Activated CD4-positive, alpha-beta T cell treated with anti-CD3 and anti-CD28 coated beads for 36 hours (primary cell): ENCODE results near the gene MGRN1. TPM values are rescaled to one million over a fixed set of nuclear protein-coding genes. Genes with fewer than 3 reads are reported as not detected.

Experiments
- ATAC-seq: fragments of 200-7000 bp; cut with Tn5 transposase; one replicate; pipeline ENCODE4 v1.10.0; 2021; ENCODE audit warnings: mild to moderate bottlenecking, moderate library complexity
- CTCF ChIA-PET: fragments of 350-600 bp; sonication (Branson Sonifier 250); formaldehyde crosslinking; loops from one replicate; lab custom pipeline; 2021; ENCODE audit warnings: antibody characterized with exemption; lab: Charles Lee
- POLR2A ChIA-PET: fragments of 350-600 bp; sonication (Branson Sonifier 250); formaldehyde crosslinking; loops from one replicate; lab custom pipeline; 2021; ENCODE audit warnings: antibody characterized with exemption, inconsistent platforms; lab: Charles Lee
- DNase-seq: peaks from one replicate; pipeline ENCODE4 v3.0.0-alpha.2; 2020
- H3K27ac Mint-ChIP-seq: one replicate; pipeline ENCODE4 v1.8.0; 2021; ENCODE audit warnings: mixed read lengths
- H3K27me3 Mint-ChIP-seq: one replicate; pipeline ENCODE4 v1.8.0; 2021; ENCODE audit warnings: mixed read lengths
- H3K36me3 Mint-ChIP-seq: one replicate; pipeline ENCODE4 v1.8.0; 2021; ENCODE audit warnings: low read depth, mixed read lengths
- H3K4me1 Mint-ChIP-seq: one replicate; pipeline ENCODE4 v1.8.0; 2021; ENCODE audit warnings: mixed read lengths
- H3K4me3 Mint-ChIP-seq: one replicate; pipeline ENCODE4 v1.8.0; 2021; ENCODE audit warnings: mild to moderate bottlenecking, moderate library complexity, mixed read lengths
- H3K9me3 Mint-ChIP-seq: one replicate; pipeline ENCODE4 v1.8.0; 2021; ENCODE audit warnings: low read depth, mixed read lengths
- intact Hi-C, 2 experiments: fragments of 100-400 bp; cut with DNase I in 1 of 2; cut with micrococcal nuclease in 1 of 2; formaldehyde crosslinking; loops; one replicate each; pipeline versions ENCODE4 v1.14.2 to v1.15.1; 2022 to 2024; cut with DNase I, micrococcal nuclease
- total RNA-seq, 2 experiments: library from RNA; stranded (reverse); gene quantifications; one replicate each; pipeline ENCODE4 v1.2.3, GENCODE V29; 2021

The MGRN1 gene
- total RNA-seq, 2 experiments from 2014 or later = 65.0 to 75.4 TPM

DNA sequence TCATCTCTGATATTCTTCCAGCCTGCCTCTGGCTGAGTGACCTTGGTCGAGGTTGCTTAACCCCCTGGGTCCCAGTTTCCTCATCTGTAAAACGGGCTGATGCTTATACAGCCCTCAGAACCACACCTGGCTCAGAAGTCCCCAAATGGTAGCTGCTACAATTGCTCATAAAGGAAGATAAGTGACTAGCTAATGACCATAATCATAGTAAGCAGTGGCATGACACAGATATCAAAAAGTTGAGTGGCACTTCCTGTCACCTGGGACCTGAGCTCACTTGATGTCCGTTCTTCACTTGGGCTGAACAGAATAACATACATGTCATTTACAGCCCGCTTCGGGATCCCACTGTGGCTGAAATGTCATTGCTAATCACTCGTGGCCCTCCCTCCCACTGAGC is 1.8 kb downstream of the MGRN1 start:
- Mint-ChIP-seq H3K27ac (peak overlapping the region; percentile 97), H3K4me3 (peak overlapping the region; percentile 99), H3K9me3 (peaks cover 2% of the 10 kb centered on the region), H3K27me3 (no peaks in the 10 kb centered on the region), H3K4me1 (peaks cover 41% of the 10 kb centered on the region), H3K36me3 (peaks cover 21% of the 10 kb centered on the region)
- DNase-seq (peak; percentile 37), ATAC-seq (peak; percentile 21)
- intact Hi-C loops = loop anchor here (5.0 to 10.0 kb wide), 4 partner anchors 36 to 408 kb away; partner anchors contain the start of genes GLYR1 (in 1 of the 2), NAGPA (in 1 of the 2) and UBN1 (in 1 of the 2)
- ChIA-PET CTCF (interaction anchor here (0.8 to 3.1 kb wide), 6 partner anchors 10 to 142 kb away, joined by 4 to 21 read pairs (median 6); no protein-coding TSS in a partner anchor), POLR2A (interaction anchor here (0.6 to 3.4 kb wide), 4 partner anchors 9 to 909 kb away, joined by 3 to 24 read pairs (median 3); partner anchors contain the start of gene TRAP1)

DNA sequence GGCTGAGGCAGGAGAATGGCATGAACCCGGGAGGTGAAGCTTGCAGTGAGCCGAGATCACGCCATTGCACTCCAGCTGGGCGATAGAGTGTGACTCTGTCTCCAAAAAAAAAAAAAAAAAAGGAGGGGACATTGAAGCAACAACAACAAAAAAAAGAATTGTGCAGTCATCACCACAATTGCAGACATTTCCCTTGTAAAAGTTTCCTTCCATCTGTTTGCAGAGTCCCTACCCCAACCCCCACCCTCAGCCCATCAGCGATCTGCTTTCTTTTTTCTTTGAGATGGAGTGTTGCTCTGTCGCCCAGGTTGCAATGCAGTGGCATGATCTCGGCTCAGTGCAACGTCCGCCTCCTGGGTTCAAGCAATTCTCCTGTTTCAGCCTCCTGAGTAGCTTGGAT is 3.7 kb downstream of the MGRN1 start:
- Mint-ChIP-seq H3K4me1 (peaks cover 41% of the 10 kb centered on the region), H3K9me3 (peaks cover 2% of the 10 kb centered on the region), H3K36me3 (peaks cover 23% of the 10 kb centered on the region), H3K4me3 (no peak overlapping the region), H3K27me3 (no peaks in the 10 kb centered on the region), H3K27ac (no peak overlapping the region)
- DNase-seq (no peak), ATAC-seq (no peak)
- intact Hi-C loops = loop anchor here (5.0 to 10.0 kb wide), 4 partner anchors 34 to 407 kb away; partner anchors contain the start of genes GLYR1 (in 1 of the 2), NAGPA (in 1 of the 2) and UBN1 (in 1 of the 2)
- CTCF ChIA-PET = interaction anchor here (0.7 kb wide), 1 partner anchor 122 kb away, joined by 3 read pairs; no protein-coding TSS in a partner anchor
- POLR2A ChIA-PET = interaction anchor here (0.6 kb wide), 1 partner anchor 21 kb away, joined by 3 read pairs; no protein-coding TSS in a partner anchor

DNA sequence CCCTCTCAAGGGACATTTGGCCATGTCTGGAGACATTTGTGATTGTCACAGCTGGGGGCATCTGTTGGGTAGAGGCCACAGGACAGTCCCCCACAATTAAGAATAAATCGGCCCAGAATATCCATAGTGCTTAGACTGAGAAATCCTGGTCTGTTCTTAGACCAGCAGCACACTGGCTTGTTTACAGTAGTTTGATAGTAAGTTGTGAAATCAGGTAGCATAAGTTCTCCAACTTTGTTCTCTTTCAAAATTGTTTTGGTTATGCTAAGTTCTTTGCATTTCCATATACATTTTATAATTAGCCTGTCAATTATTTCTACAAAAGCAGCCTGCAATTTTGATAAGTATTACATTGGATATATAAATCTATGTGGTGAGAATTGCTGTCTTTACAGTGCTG is 6.8 kb downstream of the MGRN1 start:
- ChIA-PET POLR2A (no interaction called here), CTCF (interaction anchor here (2.5 kb wide), 1 partner anchor 19 kb away, joined by 13 read pairs; no protein-coding TSS in a partner anchor)
- H3K4me3 Mint-ChIP-seq = no peak overlapping the region
- H3K36me3 Mint-ChIP-seq = peaks cover 20% of the 10 kb centered on the region
- no peak overlapping the region for H3K27ac Mint-ChIP-seq
- DNase-seq (no peak), ATAC-seq (no peak)
- H3K27me3 Mint-ChIP-seq = no peaks in the 10 kb centered on the region
- intact Hi-C loops = no loop called here
- H3K9me3 Mint-ChIP-seq = peaks cover 2% of the 10 kb centered on the region
- H3K4me1 Mint-ChIP-seq = peaks cover 20% of the 10 kb centered on the region

DNA sequence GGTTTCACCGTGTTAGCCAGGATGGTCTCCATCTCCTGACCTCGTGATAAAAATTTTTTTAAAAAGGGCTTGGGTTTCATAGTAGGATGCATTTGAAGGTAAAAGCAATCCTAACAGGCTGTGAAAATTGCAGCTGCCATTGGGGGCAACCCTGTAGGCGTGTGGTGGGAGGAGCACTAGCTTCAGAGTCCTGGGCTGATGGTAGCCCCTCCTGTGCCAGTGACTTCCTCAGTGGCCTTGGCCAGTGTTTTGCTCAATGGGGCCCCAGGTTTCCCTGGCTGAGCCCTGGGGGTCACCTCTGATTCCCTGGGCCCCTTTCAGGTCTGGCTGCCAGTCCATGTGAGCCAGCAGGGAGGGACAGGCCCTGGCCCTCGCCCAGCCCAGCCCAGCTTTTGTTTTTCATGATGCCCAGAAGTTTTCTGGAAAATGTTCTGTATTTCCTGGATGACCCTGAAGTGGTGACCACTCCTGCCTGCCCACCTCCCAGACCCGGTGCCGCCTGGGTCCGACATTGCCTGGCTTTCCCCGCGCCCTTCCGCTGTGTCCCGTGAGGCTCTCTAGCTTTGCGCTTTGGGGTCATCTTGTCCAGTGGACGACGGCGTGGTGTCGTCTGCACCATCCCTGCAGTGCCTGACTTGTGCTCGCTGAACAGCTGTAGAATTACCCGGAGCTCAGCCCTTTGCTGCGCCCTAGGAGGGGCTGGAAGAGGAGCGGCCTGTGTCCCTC is 9.4 kb downstream of the MGRN1 start:
- CTCF ChIA-PET = interaction anchor here (0.7 to 2.5 kb wide), 3 partner anchors 10 to 16 kb away, joined by 3 to 13 read pairs (median 4); partner anchors contain the start of gene MGRN1
- DNase-seq = no peak
- Mint-ChIP-seq H3K27me3 (no peaks in the 10 kb centered on the region), H3K4me1 (peaks cover 7% of the 10 kb centered on the region), H3K36me3 (peaks cover 14% of the 10 kb centered on the region), H3K4me3 (no peak overlapping the region), H3K9me3 (peaks cover 2% of the 10 kb centered on the region), H3K27ac (no peak overlapping the region)
- ATAC-seq = no peak
- intact Hi-C loops = no loop called here
- POLR2A ChIA-PET = no interaction called here

- intact Hi-C loops = no loop called here
- Mint-ChIP-seq H3K36me3 (peaks cover 11% of the 10 kb centered on the region), H3K4me3 (no peak overlapping the region), H3K9me3 (peaks cover 2% of the 10 kb centered on the region), H3K27me3 (no peaks in the 10 kb centered on the region), H3K4me1 (peaks cover 8% of the 10 kb centered on the region), H3K27ac (no peak overlapping the region)
- ATAC-seq (no peak), DNase-seq (no peak)
- ChIA-PET CTCF (interaction anchor here (1.1 to 1.6 kb wide), 3 partner anchors 10 to 14 kb away, joined by 4 to 5 read pairs (median 4); partner anchors contain the start of gene MGRN1), POLR2A (no interaction called here)
Observed at GRCh38 chr16:4634768-4635167, 10.1 kb downstream of the MGRN1 start.

- POLR2A ChIA-PET = interaction anchor here (0.6 to 0.7 kb wide), 2 partner anchors 12 to 30 kb away, joined by 3 read pairs; no protein-coding TSS in a partner anchor
- intact Hi-C loops = no loop called here
- H3K27ac Mint-ChIP-seq = no peak overlapping the region
- H3K9me3 Mint-ChIP-seq = no peaks in the 10 kb centered on the region
- peaks cover 18% of the 10 kb centered on the region for H3K4me1 Mint-ChIP-seq
- CTCF ChIA-PET = interaction anchor here (1.0 kb wide), 1 partner anchor 17 kb away, joined by 5 read pairs; no protein-coding TSS in a partner anchor
- peaks cover 7% of the 10 kb centered on the region for H3K36me3 Mint-ChIP-seq
- H3K4me3 Mint-ChIP-seq = no peak overlapping the region
- no peaks in the 10 kb centered on the region for H3K27me3 Mint-ChIP-seq
- ATAC-seq = no peak
- DNase-seq = no peak
Observed at GRCh38 chr16:4636196-4636595, 11.6 kb downstream of the MGRN1 start.

GRCh38 chr16:4637501-4638166 is 13.0 kb downstream of the MGRN1 start:
- DNase-seq (no peak), ATAC-seq (no peak)
- Mint-ChIP-seq H3K27ac (no peak overlapping the region), H3K4me3 (no peak overlapping the region), H3K36me3 (peaks cover 3% of the 10 kb centered on the region), H3K4me1 (peaks cover 19% of the 10 kb centered on the region), H3K9me3 (no peaks in the 10 kb centered on the region), H3K27me3 (no peaks in the 10 kb centered on the region)
- CTCF ChIA-PET = interaction anchor here (0.8 to 2.4 kb wide), 4 partner anchors 12 to 19 kb away, joined by 3 to 12 read pairs (median 4); no protein-coding TSS in a partner anchor
- POLR2A ChIA-PET = no interaction called here
- intact Hi-C loops = no loop called here

DNA sequence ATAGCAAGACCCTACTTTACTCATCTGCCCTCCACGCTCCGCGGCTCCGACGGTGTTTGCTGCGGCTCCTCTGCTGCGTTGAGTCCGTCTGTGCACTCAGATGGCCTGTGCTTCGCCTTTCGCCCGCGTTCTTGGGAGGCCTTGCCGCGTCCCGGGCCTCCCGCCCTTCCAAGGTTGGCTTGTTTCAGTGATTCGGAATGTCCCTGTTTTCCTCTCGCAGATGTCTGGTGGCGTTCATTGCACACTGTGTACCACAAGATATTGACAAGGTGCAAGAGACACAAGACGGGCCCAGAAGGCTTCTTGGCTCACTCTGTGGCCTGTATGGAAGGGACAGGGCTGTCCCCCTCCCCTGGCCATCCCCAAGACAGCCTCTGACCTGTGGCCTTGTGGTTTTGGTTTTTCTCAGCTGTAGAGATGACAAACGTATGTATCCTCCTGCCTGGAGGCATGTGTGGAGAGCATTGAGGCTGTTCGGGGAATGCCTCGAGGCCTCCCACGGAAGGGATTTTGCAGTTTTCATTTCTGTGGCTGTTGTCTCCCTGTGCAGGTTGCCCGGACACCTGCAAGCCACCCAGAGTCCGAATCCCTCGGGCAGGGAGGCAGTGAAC is 15.4 kb downstream of the MGRN1 start:
- CTCF ChIA-PET = no interaction called here
- ATAC-seq = no peak
- intact Hi-C loops = no loop called here
- Mint-ChIP-seq H3K9me3 (no peaks in the 10 kb centered on the region), H3K36me3 (peaks cover 3% of the 10 kb centered on the region), H3K4me1 (peaks cover 19% of the 10 kb centered on the region), H3K27me3 (no peaks in the 10 kb centered on the region), H3K27ac (no peak overlapping the region), H3K4me3 (no peak overlapping the region)
- DNase-seq = no peak
- POLR2A ChIA-PET = no interaction called here

GRCh38 chr16:4640572-4641305 is 16.1 kb downstream of the MGRN1 start:
- ChIA-PET CTCF (interaction anchor here (1.0 to 1.1 kb wide), 2 partner anchors 15 to 66 kb away, joined by 3 read pairs; no protein-coding TSS in a partner anchor), POLR2A (no interaction called here)
- Mint-ChIP-seq H3K9me3 (no peaks in the 10 kb centered on the region), H3K4me1 (peaks cover 22% of the 10 kb centered on the region), H3K36me3 (peaks cover 3% of the 10 kb centered on the region), H3K27me3 (no peaks in the 10 kb centered on the region), H3K4me3 (no peak overlapping the region), H3K27ac (no peak overlapping the region)
- DNase-seq = no peak
- intact Hi-C loops = no loop called here
- ATAC-seq = peak; percentile 26

GRCh38 chr16:4641306-4641687 is 16.7 kb downstream of the MGRN1 start:
- no peaks in the 10 kb centered on the region for H3K27me3 Mint-ChIP-seq
- no peak for ATAC-seq
- peaks cover 22% of the 10 kb centered on the region for H3K4me1 Mint-ChIP-seq
- H3K27ac Mint-ChIP-seq = no peak overlapping the region
- ChIA-PET CTCF (interaction anchor here (1.0 to 1.1 kb wide), 2 partner anchors 16 to 66 kb away, joined by 3 read pairs; no protein-coding TSS in a partner anchor), POLR2A (no interaction called here)
- DNase-seq = no peak
- peaks cover 3% of the 10 kb centered on the region for H3K36me3 Mint-ChIP-seq
- intact Hi-C loops = no loop called here
- H3K4me3 Mint-ChIP-seq = no peak overlapping the region
- no peaks in the 10 kb centered on the region for H3K9me3 Mint-ChIP-seq
